ENCODE results near the gene MON1A. TPM values are rescaled to one million over a fixed set of nuclear protein-coding genes. Genes with fewer than 3 reads are reported as not detected.

The MON1A gene
- total RNA-seq, 1 experiment from 2014 or later, result 9.0 TPM

DNA sequence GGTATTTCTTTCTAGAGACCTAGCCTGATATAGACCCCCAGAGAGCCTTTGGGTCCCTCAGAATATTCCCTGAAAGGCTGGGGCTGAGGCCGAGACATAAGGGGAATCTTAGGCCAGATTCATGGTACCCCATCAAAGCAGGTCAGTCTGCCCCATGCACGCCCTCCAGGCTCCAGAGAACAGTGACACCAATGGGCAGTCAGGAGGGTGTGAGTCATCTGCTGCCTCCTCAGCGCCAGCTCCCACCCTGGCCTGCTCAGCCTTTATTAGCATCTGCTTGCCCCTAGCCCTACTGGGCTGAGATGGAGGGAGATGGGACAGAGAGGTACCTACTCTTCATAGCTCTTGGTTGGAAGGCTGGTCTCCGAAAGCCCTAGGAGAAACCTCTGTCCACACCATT, 45.6 kb downstream of the MON1A start:
- no peak overlapping the region for H3K4me2 ChIP-seq (ENCODE audit: low read length)
- H3K9ac ChIP-seq (ENCODE audit: low read length), result no peak overlapping the region
- H2AFZ ChIP-seq (ENCODE audit: low read depth, low read length, poor library complexity, severe bottlenecking), result no peak overlapping the region
- H3K27me3 ChIP-seq (ENCODE audit: insufficient read depth, low read length), result no peaks in the 10 kb centered on the region
- no TSS peak for BruUV-seq (replicated peaks)
- H3K9me3 ChIP-seq (ENCODE audit: control insufficient read depth in 1 of 2, insufficient read depth in 1 of 2, low read depth in 1 of 2, low read length in 2 of 2), result no peaks in the 10 kb centered on the region
- intact Hi-C loops (cut with micrococcal nuclease), result no loop called here
- H3K4me3 ChIP-seq (replicated peaks in 1 of 2; ENCODE audit: low read depth in 1 of 2, low read length in 2 of 2), result no peak overlapping the region
- H4K20me1 ChIP-seq (ENCODE audit: insufficient read depth), result no peaks in the 10 kb centered on the region
- RAD21 ChIA-PET (ENCODE audit: low non-redundant PET in 1 of 2, low total read pairs in 2 of 2, uncharacterized antibody in 2 of 2, unreplicated experiment in 2 of 2), result no interaction called here
- POLR2A ChIA-PET, result interaction anchor here (1.5 to 8.4 kb wide), 2 partner anchors 11 to 17 kb away, joined by 4 to 43 read pairs; partner anchors contain the start of gene MST1R
- H3K36me3 ChIP-seq (ENCODE audit: control insufficient read depth in 1 of 2, insufficient read depth in 2 of 2, low read length in 2 of 2), result peaks cover 0 to 14% of the 10 kb centered on the region in 2 experiments; a peak in 1 of 4 replicates
- peak; percentile 27; the same call in 1 of the 2 replicates for TF ChIP-seq JUND (IDR thresholded peaks at IDR 0.05)
- no peak for TF ChIP-seq SP1 (IDR thresholded peaks at IDR 0.05; ENCODE audit: low read depth)
- no peak for TF ChIP-seq CBX3 (IDR thresholded peaks at IDR 0.05; ENCODE audit: low read depth)
- no peaks in the 10 kb centered on the region for H3K79me2 ChIP-seq (ENCODE audit: insufficient read depth, low read length)
- no peaks in the 10 kb centered on the region for H3K9me2 ChIP-seq (ENCODE audit: insufficient read depth)
- CTCF ChIA-PET, result no interaction called here
- ATAC-seq (peak; percentile 34; the same call in 1 of the 2 replicates), DNase-seq (ENCODE audit: low read depth, low spot score) (no peak)
- peaks cover 0 to 14% of the 10 kb centered on the region in 2 experiments; a peak in 1 of 4 replicates for H3K4me1 ChIP-seq (ENCODE audit: control insufficient read depth in 1 of 2, insufficient read depth in 2 of 2, low read length in 2 of 2)
- H3K27ac ChIP-seq (ENCODE audit: low read depth, low read length), result no peak overlapping the region

DNA sequence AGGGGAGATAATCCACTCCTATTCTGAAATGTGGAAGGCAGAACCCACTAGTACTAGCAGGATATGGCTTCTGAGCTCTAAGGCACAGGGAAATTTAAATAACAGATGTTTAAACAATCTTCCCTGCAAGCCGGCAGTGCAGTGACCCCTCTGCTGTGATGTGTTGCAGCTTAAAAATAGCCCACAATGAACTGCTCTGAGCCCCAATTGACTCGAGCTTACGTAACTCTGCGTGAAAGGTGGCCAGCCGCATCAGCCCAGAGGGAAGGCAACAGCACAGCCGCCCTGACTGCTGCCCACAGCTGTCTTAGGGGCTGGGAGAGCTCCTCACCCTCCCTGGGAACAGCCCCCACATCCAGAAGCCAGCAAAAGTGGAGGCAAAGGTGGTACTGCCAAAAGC, 47.4 kb downstream of the MON1A start:
- H3K27me3 ChIP-seq (ENCODE audit: insufficient read depth, low read length), result no peaks in the 10 kb centered on the region
- no peak overlapping the region for H3K4me3 ChIP-seq (replicated peaks in 1 of 2; ENCODE audit: low read depth in 1 of 2, low read length in 2 of 2)
- H3K36me3 ChIP-seq (ENCODE audit: control insufficient read depth in 1 of 2, insufficient read depth in 2 of 2, low read length in 2 of 2), result peaks cover 0 to 9% of the 10 kb centered on the region in 2 experiments; a peak in 1 of 4 replicates
- ChIA-PET RAD21 (ENCODE audit: low non-redundant PET in 1 of 2, low total read pairs in 2 of 2, uncharacterized antibody in 2 of 2, unreplicated experiment in 2 of 2) (no interaction called here), POLR2A (interaction anchor here (0.9 to 8.4 kb wide), 3 partner anchors 9 to 79 kb away, joined by 3 to 43 read pairs (median 3); partner anchors contain the start of genes INKA1 and MST1R), CTCF (no interaction called here)
- H3K9ac ChIP-seq (ENCODE audit: low read length), result no peak overlapping the region
- no peak overlapping the region for H3K27ac ChIP-seq (ENCODE audit: low read depth, low read length)
- intact Hi-C loops (cut with micrococcal nuclease), result no loop called here
- BruUV-seq (replicated peaks), result no TSS peak
- no peaks in the 10 kb centered on the region for H3K9me2 ChIP-seq (ENCODE audit: insufficient read depth)
- peaks cover 0 to 14% of the 10 kb centered on the region in 2 experiments; a peak in 1 of 4 replicates for H3K4me1 ChIP-seq (ENCODE audit: control insufficient read depth in 1 of 2, insufficient read depth in 2 of 2, low read length in 2 of 2)
- no peak overlapping the region for H2AFZ ChIP-seq (ENCODE audit: low read depth, low read length, poor library complexity, severe bottlenecking)
- TF ChIP-seq EZH2phosphoT487 (IDR thresholded peaks at IDR 0.05; ENCODE audit: borderline replicate concordance) (no peak), POLR2A (IDR thresholded peaks at IDR 0.05; ENCODE audit: borderline replicate concordance, extremely low read depth, insufficient read depth, insufficient read length) (no peak), CEBPB (IDR thresholded peaks at IDR 0.05; ENCODE audit: low read depth) (no peak), ATF3 (IDR thresholded peaks at IDR 0.05) (no peak), TCF7L2 (IDR thresholded peaks at IDR 0.05; ENCODE audit: borderline replicate concordance, extremely low read depth, insufficient read depth, insufficient read length) (no peak), ELF1 (IDR thresholded peaks at IDR 0.05; ENCODE audit: borderline replicate concordance, low read depth) (no peak)
- no peaks in the 10 kb centered on the region for H4K20me1 ChIP-seq (ENCODE audit: insufficient read depth)
- DNase-seq (ENCODE audit: low read depth, low spot score) (no peak), ATAC-seq (no peak)
- no peaks in the 10 kb centered on the region for H3K79me2 ChIP-seq (ENCODE audit: insufficient read depth, low read length)
- no peaks in the 10 kb centered on the region for H3K9me3 ChIP-seq (ENCODE audit: control insufficient read depth in 1 of 2, insufficient read depth in 1 of 2, low read depth in 1 of 2, low read length in 2 of 2)
- H3K4me2 ChIP-seq (ENCODE audit: low read length), result no peak overlapping the region
